ENCODE measurements around the gene GJB3. TPM values are rescaled to one million over a fixed set of nuclear protein-coding genes. Genes with fewer than 3 reads are reported as not detected.

Gene GJB3
- total RNA-seq, 4 donors from 2014 or later, result 0.22 to 0.63 TPM; not detected in 2

DNA sequence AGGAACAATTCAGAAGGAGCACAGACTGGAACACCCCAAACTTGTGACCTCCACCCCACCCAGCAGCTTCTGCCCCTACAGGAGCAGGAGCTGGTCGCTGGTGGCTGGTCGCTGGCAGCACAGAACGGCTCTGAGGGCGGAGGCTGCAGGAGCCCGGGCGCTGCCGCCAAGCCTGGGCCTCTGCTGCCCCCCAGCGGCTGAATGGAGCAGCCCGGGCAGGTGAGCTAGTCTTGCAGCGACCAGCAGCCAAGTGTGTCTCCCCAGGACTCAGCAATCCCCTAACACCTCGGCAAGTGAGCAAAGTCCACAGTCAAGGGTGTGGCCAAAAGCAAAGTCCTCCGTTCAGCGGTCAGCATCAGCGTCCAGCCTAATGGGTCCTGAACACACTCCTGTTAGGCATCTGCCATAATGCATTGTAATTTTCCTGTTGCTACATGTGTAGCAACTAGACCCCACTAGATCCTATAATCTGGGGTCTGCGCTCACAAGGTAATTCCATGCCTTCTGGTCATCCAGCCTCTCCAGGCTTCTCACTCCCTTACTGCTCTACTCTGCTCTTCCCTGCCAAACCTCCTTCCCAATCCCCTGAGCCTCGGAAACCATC lies 38.2 kb upstream of the GJB3 start:
- no peaks in the 10 kb centered on the region for H3K36me3 ChIP-seq
- DNase-seq (ENCODE audit: low spot score in 2 of 2), result peak; percentile 55 to 61
- H3K4me1 ChIP-seq, result no peaks in the 10 kb centered on the region
- H3K9me3 ChIP-seq, result no peaks in the 10 kb centered on the region
- TF ChIP-seq EP300 (IDR thresholded peaks at IDR 0.05) (no peak), CTCF (IDR thresholded peaks at IDR 0.05) (peak; percentile 69 to 91 (median 86))
- WGBS, 2 donors, result 12% methylated on average over 14 to 16 of the region's 16 CpGs
- H3K27ac ChIP-seq, result no peak overlapping the region
- H3K4me3 ChIP-seq, result no peak overlapping the region
- H3K27me3 ChIP-seq, result peaks cover 0 to 21% of the 10 kb centered on the region in 2 donors

GRCh38 chr1:34743775-34744174 lies 37.2 kb upstream of the GJB3 start:
- Histone ChIP-seq H3K27ac (no peak overlapping the region), H3K4me3 (no peak overlapping the region), H3K4me1 (no peaks in the 10 kb centered on the region), H3K36me3 (no peaks in the 10 kb centered on the region), H3K27me3 (peaks cover 0 to 22% of the 10 kb centered on the region in 2 donors), H3K9me3 (no peaks in the 10 kb centered on the region)
- no peak for DNase-seq (ENCODE audit: low spot score in 2 of 2)
- WGBS, 2 donors, result 81 to 86% methylated on average over 6 of the region's 6 CpGs
- no peak for TF ChIP-seq POLR2A (IDR thresholded peaks at IDR 0.05)

- peaks cover 0 to 22% of the 10 kb centered on the region in 2 donors for H3K27me3 ChIP-seq
- H3K9me3 ChIP-seq, result no peaks in the 10 kb centered on the region
- no peak for DNase-seq (ENCODE audit: low spot score in 2 of 2)
- no peak overlapping the region for H3K27ac ChIP-seq
- 65 to 72% methylated on average over 3 of the region's 3 CpGs for WGBS, 2 donors
- TF ChIP-seq CTCF (IDR thresholded peaks at IDR 0.05) (no peak), EP300 (IDR thresholded peaks at IDR 0.05) (no peak), POLR2A (IDR thresholded peaks at IDR 0.05) (no peak)
- H3K4me3 ChIP-seq, result no peak overlapping the region
- no peaks in the 10 kb centered on the region for H3K36me3 ChIP-seq
- no peaks in the 10 kb centered on the region for H3K4me1 ChIP-seq
Observed at GRCh38 chr1:34744851-34745250, 36.2 kb upstream of the GJB3 start.

DNA sequence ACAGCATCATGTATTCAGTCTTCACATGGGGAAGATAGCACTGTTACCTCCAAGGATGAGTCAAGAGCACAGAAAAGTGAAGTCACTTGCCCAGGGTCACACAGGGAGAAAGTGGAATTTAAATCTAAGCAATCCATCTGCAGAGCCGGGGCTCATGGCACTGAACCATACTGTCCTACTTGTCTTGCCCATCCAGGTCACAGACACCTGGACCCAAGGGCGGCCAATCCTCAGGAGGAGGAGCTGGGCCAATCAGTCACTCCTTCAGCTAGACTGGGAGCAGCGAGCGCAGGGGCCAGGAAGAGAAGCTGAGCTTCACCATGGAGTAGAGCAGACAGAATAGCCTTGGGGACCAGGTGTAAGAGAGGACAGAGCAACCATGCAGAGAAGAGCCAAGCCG lies 35.3 kb upstream of the GJB3 start:
- DNase-seq (ENCODE audit: low spot score in 2 of 2), result no peak
- WGBS, 2 donors, result 63 to 83% methylated on average over 5 of the region's 5 CpGs
- Histone ChIP-seq H3K9me3 (no peaks in the 10 kb centered on the region), H3K36me3 (no peaks in the 10 kb centered on the region), H3K4me1 (no peaks in the 10 kb centered on the region), H3K4me3 (no peak overlapping the region), H3K27me3 (peaks cover 0 to 22% of the 10 kb centered on the region in 2 donors), H3K27ac (no peak overlapping the region)
- TF ChIP-seq CTCF (IDR thresholded peaks at IDR 0.05) (no peak), POLR2A (IDR thresholded peaks at IDR 0.05) (no peak), EP300 (IDR thresholded peaks at IDR 0.05) (no peak)

DNA sequence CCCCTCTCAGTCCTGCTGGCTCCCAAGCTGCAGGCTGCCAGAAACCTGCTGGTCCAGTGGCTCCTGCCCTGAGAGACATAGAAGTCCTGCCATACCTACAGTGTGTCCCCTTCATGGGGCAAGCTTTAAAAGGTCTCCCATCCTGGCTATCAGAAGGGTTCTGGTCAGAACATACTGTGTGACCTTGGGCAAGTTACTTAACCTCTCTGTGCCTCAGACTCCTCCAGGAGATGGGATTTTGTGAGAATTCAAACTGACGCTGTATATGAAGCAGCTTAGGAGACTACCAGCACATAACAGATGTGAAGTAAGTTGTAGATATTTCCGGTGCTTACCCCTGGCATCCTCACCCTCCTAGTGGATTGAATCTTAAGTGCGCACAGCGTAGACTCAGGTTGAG lies 34.9 kb upstream of the GJB3 start:
- peaks cover 0 to 22% of the 10 kb centered on the region in 2 donors for H3K27me3 ChIP-seq
- no peaks in the 10 kb centered on the region for H3K36me3 ChIP-seq
- no peak overlapping the region for H3K4me3 ChIP-seq
- no peak for TF ChIP-seq EP300 (IDR thresholded peaks at IDR 0.05)
- TF ChIP-seq POLR2A (IDR thresholded peaks at IDR 0.05), result no peak
- no peak for TF ChIP-seq CTCF (IDR thresholded peaks at IDR 0.05)
- H3K9me3 ChIP-seq, result no peaks in the 10 kb centered on the region
- WGBS, 2 donors, result 79 to 86% methylated on average over 4 of the region's 4 CpGs
- no peaks in the 10 kb centered on the region for H3K4me1 ChIP-seq
- no peak overlapping the region for H3K27ac ChIP-seq
- no peak for DNase-seq (ENCODE audit: low spot score in 2 of 2)
